Mesendoderm (in vitro differentiated cells): ENCODE results near the gene DBF4.
A peak's percentile ranks its signal among the peaks of the same experiment; 100 is the strongest.
"Not testable (repeated sequence)": the region's sequence is repeated elsewhere in the genome, so short reads cannot be mapped to it uniquely, and the experiment has no call there.

ENCODE experiments used
- DNase-seq: peaks from one replicate; pipeline ENCODE4 v3.0.0; 2013
- H2AK5ac ChIP-seq: 2 replicates; pipeline ENCODE4 v1.6.1; 2013; ENCODE audit warnings: low read length, inconsistent platforms
- H2BK120ac ChIP-seq: 2 replicates; pipeline ENCODE4 v1.6.1; 2013; ENCODE audit warnings: low read depth, mild to moderate bottlenecking, low read length, moderate library complexity, mixed read lengths
- H2BK15ac ChIP-seq: replicated peaks from 2 replicates; pipeline ENCODE4 v1.6.1; 2013; ENCODE audit warnings: low read depth, mild to moderate bottlenecking, moderate library complexity
- H2BK5ac ChIP-seq: 2 replicates; pipeline ENCODE4 v1.6.1; 2013; ENCODE audit warnings: low read length, inconsistent platforms
- H3K18ac ChIP-seq: 2 replicates; pipeline ENCODE4 v1.6.1; 2013; ENCODE audit warnings: mild to moderate bottlenecking, low read length, mixed read lengths
- H3K23ac ChIP-seq: one replicate; pipeline ENCODE4 v1.6.1; 2013; ENCODE audit warnings: low read length
- H3K27ac ChIP-seq: 2 replicates; pipeline ENCODE4 v1.5.1; 2013; ENCODE audit warnings: low read depth, mild to moderate bottlenecking, inconsistent platforms, low read length, moderate library complexity
- H3K27me3 ChIP-seq: 2 replicates; pipeline ENCODE4 v1.6.1; 2013; ENCODE audit warnings: low read length, control low read depth, mild to moderate bottlenecking, inconsistent platforms; ENCODE audit not compliant: insufficient read depth, poor library complexity
- H3K36me3 ChIP-seq: 2 replicates; pipeline ENCODE4 v1.6.1; 2013; ENCODE audit warnings: low read length, inconsistent platforms; ENCODE audit not compliant: control insufficient read depth, insufficient read depth
- H3K4ac ChIP-seq: one replicate; pipeline ENCODE4 v1.6.1; 2013; ENCODE audit warnings: low read depth, mild to moderate bottlenecking, low read length, moderate library complexity
- H3K4me1 ChIP-seq: 2 replicates; pipeline ENCODE4 v1.6.1; 2013; ENCODE audit warnings: low read depth, low read length, inconsistent platforms; ENCODE audit not compliant: control insufficient read depth
- H3K4me2 ChIP-seq: 2 replicates; pipeline ENCODE4 v1.6.1; 2013; ENCODE audit warnings: low read length
- H3K4me3 ChIP-seq: 2 replicates; pipeline ENCODE4 v1.5.1; 2013; ENCODE audit warnings: mild to moderate bottlenecking, low read length
- H3K56ac ChIP-seq: one replicate; pipeline ENCODE4 v1.6.1; 2013; ENCODE audit warnings: low read length
- H3K79me1 ChIP-seq: 2 replicates; pipeline ENCODE4 v1.6.1; 2013; ENCODE audit warnings: low read length, inconsistent platforms
- H3K79me2 ChIP-seq: 2 replicates; pipeline ENCODE4 v1.6.1; 2013; ENCODE audit warnings: mild to moderate bottlenecking, low read length; ENCODE audit not compliant: control insufficient read depth, insufficient read depth
- H3K9ac ChIP-seq: 2 replicates; pipeline ENCODE4 v1.6.1; 2013; ENCODE audit warnings: low read length, inconsistent platforms
- H4K5ac ChIP-seq: one replicate; pipeline ENCODE4 v1.6.1; 2013; ENCODE audit warnings: low read length
- H4K8ac ChIP-seq: one replicate; pipeline ENCODE4 v1.6.1; 2013; ENCODE audit warnings: low read depth, mild to moderate bottlenecking, control low read depth, low read length, moderate library complexity
- whole genome bisulfite sequencing: extraction: QIAGEN DNeasy Blood & Tissue Kit; methylation state at CpG from one replicate; pipeline ENCODE4 v1.1.7; 2013; ENCODE audit warnings: low lambda C conversion rate, missing lambda C conversion rate; ENCODE audit not compliant: insufficient coverage; ENCODE audit errors: extremely low coverage; 5-methylcytosine and 5-hydroxymethylcytosine counted together

The DBF4 gene

GRCh38 chr7:87885018-87885417 is 8.7 kb downstream of the DBF4 start:
- H2BK5ac ChIP-seq: no peak overlapping the region
- peaks cover 12% of the 10 kb centered on the region for H3K79me2 ChIP-seq
- H3K4me1 ChIP-seq: no peaks in the 10 kb centered on the region
- no CpG with 5 or more reads among the region's 2 CpGs for WGBS
- no peak overlapping the region for H3K23ac ChIP-seq
- no peak overlapping the region for H3K4me2 ChIP-seq
- no peak overlapping the region for H2BK15ac ChIP-seq
- no peak overlapping the region for H2BK120ac ChIP-seq
- no peak overlapping the region for H3K4me3 ChIP-seq
- no peaks in the 10 kb centered on the region for H3K36me3 ChIP-seq
- no peak for DNase-seq
- no peak overlapping the region for H4K5ac ChIP-seq
- no peak overlapping the region for H3K27ac ChIP-seq
- no peak overlapping the region for H3K4ac ChIP-seq
- no peak overlapping the region for H4K8ac ChIP-seq
- no peak overlapping the region for H3K56ac ChIP-seq
- H3K9ac ChIP-seq: no peak overlapping the region
- H3K27me3 ChIP-seq: no peaks in the 10 kb centered on the region
- H3K79me1 ChIP-seq: peaks cover 3% of the 10 kb centered on the region
- no peak overlapping the region for H3K18ac ChIP-seq
- no peak overlapping the region for H2AK5ac ChIP-seq

GRCh38 chr7:87886875-87887274 is 10.6 kb downstream of the DBF4 start:
- Histone ChIP-seq H2BK120ac (no peak overlapping the region), H4K5ac (no peak overlapping the region), H3K36me3 (no peaks in the 10 kb centered on the region), H3K56ac (no peak overlapping the region), H3K4me2 (no peak overlapping the region), H3K4me3 (no peak overlapping the region), H2AK5ac (no peak overlapping the region), H3K18ac (no peak overlapping the region), H3K23ac (no peak overlapping the region), H3K27ac (no peak overlapping the region), H2BK5ac (no peak overlapping the region), H3K79me1 (no peaks in the 10 kb centered on the region), H4K8ac (no peak overlapping the region), H2BK15ac (no peak overlapping the region), H3K79me2 (peaks cover 4% of the 10 kb centered on the region), H3K4ac (no peak overlapping the region), H3K27me3 (no peaks in the 10 kb centered on the region), H3K9ac (no peak overlapping the region), H3K4me1 (no peaks in the 10 kb centered on the region)
- DNase-seq: peak; percentile 33

DNA sequence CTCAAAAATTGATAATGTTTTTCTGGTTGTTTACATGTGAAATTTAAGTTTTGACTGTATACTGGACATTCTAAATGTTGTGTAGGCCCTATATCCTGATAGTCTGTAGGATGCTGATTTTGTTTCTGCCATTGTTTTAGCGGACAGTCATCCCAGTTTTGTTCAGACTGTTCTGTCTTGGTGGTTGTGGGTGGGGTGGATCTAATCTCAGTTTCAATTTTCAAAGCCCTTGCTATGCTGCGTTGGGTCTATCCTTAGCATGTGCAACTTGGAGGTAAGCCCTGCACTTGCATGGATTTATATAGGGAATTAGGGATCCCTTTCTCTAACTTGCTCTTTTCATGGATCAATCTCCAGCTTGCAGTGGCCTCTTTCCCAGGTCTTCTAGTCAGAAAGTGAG is 19.1 kb downstream of the DBF4 start:
- Histone ChIP-seq H4K5ac (no peak overlapping the region), H2AK5ac (no peak overlapping the region), H3K4me2 (no peak overlapping the region), H3K9ac (no peak overlapping the region), H3K79me1 (peaks cover 2% of the 10 kb centered on the region), H2BK15ac (no peak overlapping the region), H3K36me3 (no peaks in the 10 kb centered on the region), H3K79me2 (peaks cover 2% of the 10 kb centered on the region), H2BK120ac (no peak overlapping the region), H3K56ac (no peak overlapping the region), H3K23ac (no peak overlapping the region), H3K4me1 (no peaks in the 10 kb centered on the region), H3K18ac (no peak overlapping the region), H4K8ac (no peak overlapping the region), H3K27ac (no peak overlapping the region), H3K4ac (no peak overlapping the region), H3K27me3 (no peaks in the 10 kb centered on the region), H3K4me3 (no peak overlapping the region), H2BK5ac (no peak overlapping the region)
- WGBS: no CpG with 5 or more reads among the region's 2 CpGs
- no peak for DNase-seq

DNA sequence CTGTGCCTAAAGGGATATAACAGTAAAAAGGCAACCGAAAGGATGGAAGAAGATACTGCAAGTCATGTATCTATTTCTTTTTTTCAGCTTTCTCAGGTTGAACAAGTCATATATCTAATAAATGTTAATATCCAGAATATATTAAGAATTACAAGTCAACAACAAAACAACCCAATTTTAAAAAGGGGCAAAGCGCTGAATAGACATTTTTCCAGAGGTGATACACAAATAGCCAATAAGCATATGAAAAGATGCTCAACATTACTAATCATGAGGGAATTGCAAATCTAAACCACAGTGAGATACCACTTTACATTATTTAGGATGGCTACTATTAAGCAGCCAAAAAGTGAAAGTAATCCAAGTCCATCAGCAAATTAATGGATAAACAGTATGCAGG is 23.0 kb downstream of the DBF4 start:
- no peak overlapping the region for H3K4me3 ChIP-seq
- no peak overlapping the region for H3K56ac ChIP-seq
- H2BK15ac ChIP-seq: no peak overlapping the region
- H3K23ac ChIP-seq: no peak overlapping the region
- H3K4ac ChIP-seq: no peak overlapping the region
- H3K4me1 ChIP-seq: no peaks in the 10 kb centered on the region
- H3K36me3 ChIP-seq: no peaks in the 10 kb centered on the region
- no peak overlapping the region for H3K18ac ChIP-seq
- peaks cover 2% of the 10 kb centered on the region for H3K79me1 ChIP-seq
- no peak overlapping the region for H3K4me2 ChIP-seq
- H3K27ac ChIP-seq: no peak overlapping the region
- no CpG with 5 or more reads among the region's 2 CpGs for WGBS
- no peak overlapping the region for H4K8ac ChIP-seq
- no peak overlapping the region for H2AK5ac ChIP-seq
- no peak overlapping the region for H2BK5ac ChIP-seq
- H3K79me2 ChIP-seq: no peaks in the 10 kb centered on the region
- no peak for DNase-seq
- no peaks in the 10 kb centered on the region for H3K27me3 ChIP-seq
- no peak overlapping the region for H2BK120ac ChIP-seq
- H3K9ac ChIP-seq: no peak overlapping the region
- H4K5ac ChIP-seq: no peak overlapping the region

GRCh38 chr7:87907136-87907906 is 31.0 kb downstream of the DBF4 start:
- H3K4me3 ChIP-seq, H3K4ac ChIP-seq, H3K4me2 ChIP-seq, DNase-seq, H2BK120ac ChIP-seq, H2BK5ac ChIP-seq, H3K9ac ChIP-seq, H3K23ac ChIP-seq, H3K79me1 ChIP-seq, H3K79me2 ChIP-seq, H3K36me3 ChIP-seq, H3K56ac ChIP-seq, H2AK5ac ChIP-seq, H3K18ac ChIP-seq, H3K27ac ChIP-seq, H2BK15ac ChIP-seq, H4K8ac ChIP-seq, H3K27me3 ChIP-seq, H4K5ac ChIP-seq, H3K4me1 ChIP-seq: not testable (repeated sequence)
- no CpG with 5 or more reads among the region's 3 CpGs for WGBS

DNA sequence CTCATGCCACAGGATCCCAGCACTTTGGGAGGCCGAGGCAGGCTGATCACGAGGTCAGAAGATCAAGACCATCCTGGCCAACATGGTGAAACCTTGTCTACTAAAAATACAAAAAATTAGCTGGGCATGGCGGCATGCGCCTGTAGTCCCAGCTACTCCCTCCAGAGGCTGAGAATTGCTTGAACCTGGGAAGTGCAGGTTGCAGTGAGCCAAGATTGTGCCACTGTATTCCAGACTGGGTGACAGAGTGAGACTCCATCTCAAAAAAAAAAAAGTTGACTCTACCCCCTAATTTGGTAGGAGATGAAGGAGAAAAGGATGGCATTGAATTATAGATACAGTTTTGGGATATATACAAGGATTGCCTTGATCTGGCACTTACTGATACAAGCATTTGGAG is 32.5 kb downstream of the DBF4 start:
- not testable (repeated sequence) for H3K27me3 ChIP-seq

More for the DNA sequence above, 32.5 kb downstream of the DBF4 start:
- not testable (repeated sequence) for H3K27ac ChIP-seq, H3K9ac ChIP-seq, H2BK120ac ChIP-seq, H3K36me3 ChIP-seq, H4K5ac ChIP-seq, H3K23ac ChIP-seq, H3K4me2 ChIP-seq, H3K4me3 ChIP-seq, H2BK5ac ChIP-seq, H2BK15ac ChIP-seq, H3K56ac ChIP-seq, H2AK5ac ChIP-seq, H3K4me1 ChIP-seq, H3K18ac ChIP-seq, H4K8ac ChIP-seq, H3K79me2 ChIP-seq, H3K79me1 ChIP-seq, H3K4ac ChIP-seq
- no CpG with 5 or more reads among the region's 4 CpGs for WGBS
- DNase-seq: peak; percentile 9
